HG03196 (cell line): Measurements from ENCODE around the gene MAML3.

Experiments
- ATAC-seq: cut with Tn5 transposase; IDR thresholded peaks from one replicate; pipeline ENCODE4 v1.9.1; 2021; ENCODE audit not compliant: unreplicated experiment

Gene MAML3

DNA sequence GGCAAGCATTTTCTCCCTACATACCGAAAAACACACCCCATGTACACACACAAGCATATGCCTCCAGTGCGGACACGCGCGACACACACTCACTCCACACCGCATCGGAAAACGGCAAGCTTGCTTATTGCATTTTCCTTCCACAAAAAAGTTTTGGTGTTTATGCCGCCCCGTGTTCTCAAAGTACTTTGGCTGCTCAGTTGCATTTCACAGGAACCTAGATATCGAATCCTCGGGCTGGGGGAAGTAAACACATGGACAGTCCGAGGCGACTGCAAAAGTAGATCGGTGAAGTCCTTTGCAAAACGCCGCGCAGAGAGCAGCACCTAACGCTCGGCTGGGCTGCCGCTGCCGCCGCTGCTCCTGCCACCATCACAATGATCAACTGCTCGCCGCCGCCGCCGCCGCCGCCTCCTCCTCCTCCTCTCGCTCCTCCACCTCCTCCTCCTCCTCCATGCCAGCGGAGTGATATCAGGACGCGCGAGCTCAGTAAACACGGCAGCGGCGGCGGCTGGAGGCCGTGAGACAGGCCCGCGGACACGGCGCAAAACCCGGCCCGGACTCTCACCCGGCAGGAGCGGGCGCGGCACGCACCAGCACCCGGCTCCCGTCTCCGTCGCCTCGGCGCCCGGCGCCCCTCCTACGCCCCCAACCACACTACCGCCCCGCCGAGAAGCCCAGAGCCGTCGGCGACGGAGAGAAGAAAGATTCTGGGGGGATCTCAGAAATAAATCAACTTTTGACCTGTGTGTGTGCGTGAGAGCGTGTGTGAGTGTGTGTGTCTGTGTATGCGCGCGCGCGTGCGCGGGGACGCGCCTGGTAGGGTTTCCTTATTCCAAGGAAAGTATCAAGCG lies at the start of gene MAML3:
MAML3 (minus strand) TSS at position 467 of the 854 bp plus-strand sequence. CDS start 857 bp downstream, outside the sequence.
- ATAC-seq, result peak; percentile 40

- no peak for ATAC-seq
These were observed 45.0 kb upstream of the MAML3 start for GRCh38 chr4:140198942-140199341.

GRCh38 chr4:140195806-140196205 lies 41.8 kb upstream of the MAML3 start:
- no peak for ATAC-seq

DNA sequence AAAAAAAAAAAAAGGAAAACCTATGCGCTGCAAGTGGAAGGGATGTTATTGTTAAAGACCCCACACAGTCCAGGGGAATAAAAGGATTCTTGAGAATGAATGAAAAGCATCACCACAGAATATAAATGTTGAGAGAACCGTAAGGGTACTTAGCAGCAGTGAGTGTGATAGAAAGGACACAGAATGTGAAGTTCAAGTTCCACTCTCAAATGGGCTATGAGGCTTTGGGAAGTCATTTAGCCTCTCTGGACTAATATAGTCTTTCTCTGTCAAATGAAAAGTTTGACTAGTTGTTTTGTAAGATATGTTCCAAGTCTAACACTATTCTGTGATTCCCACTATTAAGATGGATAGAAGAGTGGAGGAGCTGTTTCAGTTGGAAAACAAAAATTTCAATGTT lies 35.8 kb upstream of the MAML3 start:
- no peak for ATAC-seq

- no peak for ATAC-seq
These were observed 35.0 kb upstream of the MAML3 start for GRCh38 chr4:140188975-140189374.

DNA sequence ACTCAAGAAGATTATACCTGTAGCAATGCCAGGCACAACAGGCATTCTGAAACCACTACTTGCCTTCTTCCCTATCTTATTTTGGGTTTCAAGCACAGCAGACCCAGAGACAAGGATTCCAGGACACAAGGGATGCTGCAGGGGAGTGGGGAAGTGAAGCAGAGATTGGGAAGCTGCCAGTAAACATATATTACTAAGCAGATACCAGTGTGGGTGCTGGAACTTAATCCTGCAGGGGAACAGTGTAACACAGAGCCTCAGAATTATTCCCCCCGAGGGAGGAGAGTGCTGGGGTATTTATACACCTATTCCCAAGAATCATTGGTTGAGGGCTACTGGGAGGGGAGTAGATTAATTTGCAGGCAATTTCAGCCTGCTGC lies 33.3 kb upstream of the MAML3 start:
- ATAC-seq, result no peak

DNA sequence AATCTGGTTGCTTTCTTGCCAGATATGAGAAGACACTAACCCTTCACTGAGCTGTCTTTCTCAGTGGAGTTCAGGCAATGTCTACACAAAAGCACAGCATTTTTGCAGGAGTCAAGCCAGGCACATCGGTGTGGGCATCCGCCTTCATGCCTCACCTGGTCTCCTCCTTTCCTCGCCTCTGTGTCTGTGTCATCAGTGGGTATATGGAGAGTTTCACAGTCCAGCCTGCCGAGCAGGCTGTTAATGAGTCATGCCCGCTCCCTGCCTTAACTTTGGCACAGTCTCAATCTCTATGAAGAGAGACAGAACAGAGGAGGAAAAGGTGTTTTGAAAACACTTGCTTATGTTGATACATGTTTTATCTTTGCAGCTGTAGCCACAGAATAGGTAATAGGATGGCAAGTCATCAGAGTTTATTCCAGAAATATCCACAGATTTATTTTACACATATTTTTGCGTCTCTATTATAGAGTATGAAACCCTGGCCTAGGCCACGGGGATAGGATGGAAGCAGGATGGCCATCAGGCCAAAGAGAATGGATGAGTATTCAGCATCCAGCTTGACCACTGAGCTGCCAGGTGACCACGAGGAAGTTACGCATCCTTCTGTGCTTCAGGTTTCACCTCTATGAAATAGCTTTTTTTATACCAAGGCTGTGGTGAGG lies 32.8 kb upstream of the MAML3 start:
- no peak for ATAC-seq

DNA sequence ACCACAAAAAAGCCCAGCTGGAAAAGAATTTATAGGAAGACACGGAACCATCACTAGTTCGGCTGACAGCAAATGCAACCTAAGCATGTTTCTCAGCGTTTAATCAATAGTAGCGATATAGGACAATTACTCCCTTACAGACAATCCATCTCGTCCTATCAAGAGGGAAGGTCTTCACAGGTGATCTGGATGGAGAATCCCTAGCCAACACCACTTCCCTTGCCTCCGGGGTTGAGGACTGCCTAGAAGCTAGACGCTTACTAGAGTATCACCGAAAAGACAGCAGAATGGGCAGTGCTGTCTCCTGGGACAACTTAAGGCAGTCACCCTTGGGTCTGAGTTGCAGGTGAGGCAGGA lies 32.1 kb upstream of the MAML3 start:
- no peak for ATAC-seq

DNA sequence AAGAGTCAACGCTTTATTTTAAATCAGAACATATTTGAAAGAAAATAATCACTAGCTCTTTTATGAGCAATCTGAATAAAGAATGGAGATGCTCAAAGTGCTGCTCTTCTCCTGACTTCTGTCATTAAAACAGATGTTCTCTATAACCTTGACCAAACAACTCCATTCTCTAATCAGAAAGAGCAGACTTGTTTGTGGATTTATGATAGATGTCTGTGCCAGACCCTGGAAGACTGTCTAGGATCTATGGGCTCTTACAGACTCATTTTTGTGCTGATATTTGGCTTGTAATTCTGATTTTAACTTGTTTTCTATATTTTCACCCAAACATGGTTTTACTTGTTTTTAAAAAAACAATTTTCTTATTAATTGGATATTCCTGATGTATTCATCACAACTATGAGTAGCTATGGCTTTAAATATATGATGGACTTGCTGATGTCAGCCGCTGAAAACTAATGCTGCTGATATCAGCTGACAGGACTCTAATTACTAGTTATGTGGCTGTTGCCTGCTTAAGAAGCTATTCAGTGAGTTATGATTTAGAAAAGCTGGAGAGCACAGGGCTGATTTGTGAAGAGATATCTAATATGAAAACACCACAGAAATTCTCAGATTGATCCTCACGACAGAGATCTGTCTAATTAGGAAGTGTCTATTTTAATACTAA lies 31.6 kb upstream of the MAML3 start:
- ATAC-seq, result no peak

GRCh38 chr4:140183270-140183669 lies 29.3 kb upstream of the MAML3 start:
- no peak for ATAC-seq

- no peak for ATAC-seq
These were observed 26.6 kb upstream of the MAML3 start for GRCh38 chr4:140180577-140180976.

DNA sequence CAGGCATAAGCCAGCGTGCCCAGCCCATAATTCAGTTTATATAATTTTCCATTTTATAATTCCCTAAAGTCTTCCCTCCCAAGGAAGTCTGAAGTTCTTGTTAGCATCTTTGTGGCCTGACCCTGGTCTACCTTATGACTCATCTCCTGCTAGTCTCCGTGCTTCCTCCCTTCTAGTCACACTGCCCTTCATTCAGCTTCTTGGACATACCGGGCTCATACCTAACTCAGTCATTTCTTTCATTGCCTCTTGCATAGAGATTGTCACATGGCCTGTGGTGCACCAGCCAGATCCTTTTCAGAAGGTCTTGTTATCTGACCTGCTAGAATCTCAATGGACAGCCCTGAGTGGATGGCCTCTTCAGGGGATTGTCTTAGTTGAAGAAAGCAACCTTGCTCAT lies 22.8 kb upstream of the MAML3 start:
- no peak for ATAC-seq

GRCh38 chr4:140174543-140174942 lies 20.6 kb upstream of the MAML3 start:
- ATAC-seq, result no peak

DNA sequence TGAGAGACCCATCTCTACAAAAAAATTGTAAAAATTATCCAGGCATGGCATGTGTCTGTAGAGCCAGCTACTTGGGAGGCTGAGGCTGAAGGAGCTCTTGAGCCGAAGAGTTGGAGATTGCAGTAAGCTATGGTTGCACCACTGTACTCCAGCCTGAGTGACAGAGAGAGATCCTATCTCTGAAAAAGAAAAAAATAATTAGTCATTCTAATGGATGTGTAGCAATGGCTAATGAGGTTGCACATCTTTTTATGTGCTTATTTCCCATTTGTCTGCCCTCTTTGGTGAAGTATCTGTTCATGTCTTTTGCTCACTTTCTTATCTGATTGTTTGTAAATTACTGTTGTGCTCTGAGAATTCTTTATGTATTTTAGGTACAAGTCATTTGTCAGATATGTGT lies 19.0 kb upstream of the MAML3 start:
- ATAC-seq, result no peak

GRCh38 chr4:140170299-140170698 lies 16.3 kb upstream of the MAML3 start:
- ATAC-seq, result no peak

DNA sequence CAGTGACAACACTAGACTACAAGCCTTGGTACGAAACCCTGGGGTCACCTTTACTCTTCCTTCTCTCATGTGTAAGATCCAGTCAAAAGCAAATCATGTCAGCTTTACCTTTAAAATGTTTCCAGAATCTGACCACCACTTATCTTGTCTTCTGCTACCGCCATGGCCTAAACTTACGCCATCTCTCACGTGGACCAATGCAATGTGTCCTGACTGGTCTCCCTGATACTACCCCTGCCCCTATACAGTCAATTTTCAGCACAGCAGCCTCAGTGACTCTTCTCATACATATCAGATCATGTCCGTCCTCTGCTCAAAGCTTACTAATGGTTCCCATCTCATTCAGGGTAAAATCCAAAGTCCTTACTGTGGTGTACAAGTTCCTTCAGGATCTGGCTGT lies 15.0 kb upstream of the MAML3 start:
- no peak for ATAC-seq

GRCh38 chr4:140168474-140168873 lies 14.5 kb upstream of the MAML3 start:
- no peak for ATAC-seq

- no peak for ATAC-seq
These were observed 9.2 kb upstream of the MAML3 start for GRCh38 chr4:140163029-140163810.

DNA sequence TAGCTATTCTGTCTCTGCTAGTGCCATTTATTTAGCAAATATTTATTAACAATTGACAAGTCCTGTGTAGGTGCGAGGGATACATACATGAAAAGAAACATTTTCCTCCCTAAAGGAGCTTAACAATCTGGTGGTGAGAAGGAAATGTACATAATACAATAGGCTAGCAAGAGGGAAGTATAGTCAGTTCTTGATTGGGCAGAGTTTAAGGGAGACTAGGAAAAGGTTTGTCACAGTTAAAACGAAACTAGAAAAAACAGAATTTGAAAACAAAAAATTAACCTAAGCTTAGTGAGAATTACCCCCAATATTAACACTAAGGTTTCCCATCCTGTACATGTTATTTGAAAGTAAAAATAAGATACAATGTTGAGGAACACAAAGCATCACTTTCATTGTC lies 8.6 kb upstream of the MAML3 start:
- ATAC-seq, result no peak

DNA sequence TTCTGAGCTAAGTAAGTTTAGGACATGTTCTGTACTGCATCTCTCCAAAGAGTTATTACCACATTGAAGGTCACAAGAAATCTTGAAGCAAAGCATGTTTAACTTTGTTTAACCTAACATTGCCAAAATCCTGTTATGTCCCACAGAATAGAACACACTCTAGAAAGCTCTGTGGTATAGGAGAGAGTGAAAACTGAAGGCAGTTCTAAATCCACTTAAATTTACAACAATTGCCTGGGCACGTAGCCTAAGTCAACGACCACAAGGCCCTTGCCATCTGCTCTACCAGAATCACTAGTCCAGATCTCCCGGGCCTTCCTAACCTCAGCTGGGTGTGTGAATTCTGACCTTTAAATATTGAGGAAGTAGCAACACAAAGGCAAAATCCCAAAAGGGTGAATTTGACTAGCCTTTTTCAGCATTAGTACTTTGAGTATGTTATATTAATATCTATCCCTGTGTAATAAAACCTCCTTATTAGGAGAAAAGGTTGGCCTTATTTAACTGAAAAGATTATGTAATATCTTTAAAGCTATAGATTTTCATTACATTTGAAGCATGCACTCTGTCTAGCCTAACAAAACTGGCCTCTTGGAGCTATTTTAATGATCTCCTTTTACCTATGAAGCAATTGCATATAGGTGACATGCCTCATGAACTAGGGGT lies 4.5 kb upstream of the MAML3 start:
- ATAC-seq, result no peak

DNA sequence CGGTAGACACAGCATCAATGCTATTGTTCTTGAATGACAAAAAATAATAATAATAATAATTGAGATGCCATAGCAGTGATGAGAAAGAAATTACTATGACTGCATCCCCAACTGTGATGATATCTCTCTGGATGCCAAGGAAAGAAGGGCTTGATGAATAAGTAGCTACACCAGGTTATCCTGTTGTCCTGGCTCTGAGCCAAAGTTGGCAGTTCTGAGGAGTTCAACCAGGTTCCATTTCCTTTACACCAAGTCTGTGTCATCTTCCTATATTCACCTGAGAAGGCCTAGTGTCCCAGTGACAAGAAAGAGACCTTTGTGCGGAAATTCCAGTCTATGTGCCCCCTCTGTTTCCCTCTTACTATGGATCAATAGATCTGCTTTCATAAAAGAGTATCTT lies 3.4 kb upstream of the MAML3 start:
- ATAC-seq, result no peak
